Activated CD4-positive, alpha-beta T cell treated with anti-CD3 and anti-CD28 coated beads, Interleukin-2, amount 10 ng/mL, durations not matched to agents 7 days and 5 days (primary cell): ENCODE results near the gene FITM1. TPM values are rescaled to one million over a fixed set of nuclear protein-coding genes. Genes with fewer than 3 reads are reported as not detected.

Experiments used
- CTCF ChIA-PET: fragments of 350-600 bp; sonication (Branson Sonifier 250); formaldehyde crosslinking; loops from one replicate; lab custom pipeline; 2021; ENCODE audit warnings: antibody characterized with exemption; lab: Charles Lee
- POLR2A ChIA-PET: fragments of 350-600 bp; sonication (Branson Sonifier 250); formaldehyde crosslinking; loops from one replicate; lab custom pipeline; 2021; ENCODE audit warnings: antibody characterized with exemption; lab: Charles Lee
- DNase-seq: peaks from one replicate; pipeline ENCODE4 v3.0.0-alpha.2; 2020
- H3K27ac Mint-ChIP-seq: one replicate; pipeline ENCODE4 v1.8.0; 2021; ENCODE audit warnings: mild to moderate bottlenecking, moderate library complexity, mixed read lengths
- H3K27me3 Mint-ChIP-seq: one replicate; pipeline ENCODE4 v1.8.0; 2021; ENCODE audit warnings: mixed read lengths
- H3K36me3 Mint-ChIP-seq: one replicate; pipeline ENCODE4 v1.8.0; 2021; ENCODE audit warnings: low read depth, mixed read lengths
- H3K4me1 Mint-ChIP-seq: one replicate; pipeline ENCODE4 v1.8.0; 2021; ENCODE audit warnings: mixed read lengths
- H3K4me3 Mint-ChIP-seq: one replicate; pipeline ENCODE4 v1.8.0; 2021; ENCODE audit warnings: mild to moderate bottlenecking, moderate library complexity, mixed read lengths
- H3K9me3 Mint-ChIP-seq: one replicate; pipeline ENCODE4 v1.8.0; 2021; ENCODE audit warnings: mixed read lengths
- total RNA-seq, 2 experiments: library from RNA; stranded (reverse); gene quantifications; one replicate each; pipeline ENCODE4 v1.2.3, GENCODE V29; 2021

The FITM1 gene
- total RNA-seq, result 1 to 10 TPM; 1.9 to 2.0 TPM

- no peaks in the 10 kb centered on the region for H3K36me3 Mint-ChIP-seq
These were observed at the start of gene FITM1 for GRCh38 chr14:24130380-24130716. Gene FITM1 (plus strand): TSS chr14:24130659. CDS start chr14:24131564, 905 bp downstream.

DNA sequence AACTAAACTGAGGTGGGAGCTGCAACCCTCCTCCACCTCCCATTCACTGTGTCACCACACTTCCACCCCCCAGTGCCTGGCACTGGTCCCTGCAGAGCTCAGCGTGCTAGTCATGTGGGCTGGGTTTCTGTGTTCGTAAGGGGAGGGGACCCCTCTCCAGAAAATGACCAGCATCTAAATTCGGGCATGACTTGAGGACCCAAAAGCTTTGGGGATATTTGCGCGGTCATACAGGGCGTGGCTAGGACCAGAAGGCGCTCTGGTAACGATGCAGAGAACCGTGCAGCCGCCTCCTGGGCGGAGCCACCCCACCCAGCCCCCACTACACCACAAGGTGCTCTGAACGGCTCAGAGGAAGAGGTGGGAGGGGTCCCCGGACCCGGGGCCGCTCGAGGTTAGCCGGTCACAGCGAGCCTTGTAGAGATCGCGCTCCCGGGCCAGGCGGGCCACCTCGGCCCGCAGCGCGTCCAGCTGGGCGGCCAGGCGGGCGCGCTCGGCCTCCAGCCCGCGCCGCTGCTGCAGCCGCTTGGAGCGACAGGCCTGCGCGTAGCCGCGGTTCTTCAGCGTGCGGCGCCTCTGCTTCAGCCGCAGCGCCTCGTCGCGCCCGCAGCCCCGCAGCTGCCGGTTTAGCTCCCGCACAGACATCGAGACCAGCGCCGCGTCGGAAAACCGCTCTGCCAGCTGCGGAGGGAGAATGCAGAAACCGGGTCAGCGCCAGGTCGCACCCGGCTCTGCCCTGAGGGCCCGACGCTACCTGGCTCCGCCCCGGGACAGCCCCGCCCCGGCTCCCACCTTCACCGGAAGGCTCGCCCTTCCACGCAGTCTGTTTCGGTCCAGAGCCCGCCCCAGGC is 49.3 kb upstream of the FITM1 start:
- no peaks in the 10 kb centered on the region for H3K9me3 Mint-ChIP-seq
- CTCF ChIA-PET, result interaction anchor here (1.0 to 3.8 kb wide), 9 partner anchors 9 to 37 kb away, joined by 3 to 36 read pairs (median 3); partner anchors contain the start of gene PCK2
- H3K4me3 Mint-ChIP-seq, result peak overlapping the region; percentile 79
- H3K4me1 Mint-ChIP-seq, result peaks cover 31% of the 10 kb centered on the region
- H3K27ac Mint-ChIP-seq, result peak overlapping the region; percentile 90
- POLR2A ChIA-PET, result no interaction called here
- no peaks in the 10 kb centered on the region for H3K36me3 Mint-ChIP-seq
- peak; percentile 79 for DNase-seq
- peaks cover 3% of the 10 kb centered on the region for H3K27me3 Mint-ChIP-seq

More at GRCh38 chr14:24130380-24130716, at the start of gene FITM1:
- no peaks in the 10 kb centered on the region for H3K9me3 Mint-ChIP-seq
- POLR2A ChIA-PET, result no interaction called here
- no peak within 1 kb of the TSS for H3K27ac Mint-ChIP-seq
- CTCF ChIA-PET, result interaction anchor here (0.7 to 1.2 kb wide), 2 partner anchors 16 to 20 kb away, joined by 3 read pairs; partner anchors contain the start of gene PSME2
- H3K4me1 Mint-ChIP-seq, result peaks cover 27% of the 10 kb centered on the region
- H3K4me3 Mint-ChIP-seq, result no peak within 1 kb of the TSS
- no peak for DNase-seq
- no peaks in the 10 kb centered on the region for H3K27me3 Mint-ChIP-seq

DNA sequence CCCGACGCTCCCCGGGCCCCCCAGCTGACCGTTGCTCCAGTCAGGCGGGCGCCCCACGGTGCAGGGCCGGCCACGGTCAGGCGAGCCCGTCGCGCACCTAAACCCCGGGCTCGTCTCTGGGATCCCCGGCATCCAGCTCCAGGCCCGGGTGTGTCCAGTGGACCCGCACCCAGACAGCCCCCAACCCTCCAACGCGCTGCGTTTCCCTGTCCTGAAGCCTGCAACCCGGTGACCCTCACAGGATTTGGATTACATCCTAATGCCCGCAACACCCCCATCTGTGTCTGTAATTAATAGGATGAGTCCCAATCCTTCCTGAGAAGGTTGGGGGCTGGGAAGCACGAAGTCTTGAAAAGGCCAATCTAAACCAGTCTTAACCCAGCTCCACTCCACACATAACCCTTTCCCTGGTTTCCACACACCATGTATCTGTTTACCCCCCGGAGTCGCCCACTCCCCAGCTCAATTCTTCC is 48.7 kb upstream of the FITM1 start:
- H3K4me3 Mint-ChIP-seq, result peak overlapping the region; percentile 72
- H3K4me1 Mint-ChIP-seq, result peaks cover 27% of the 10 kb centered on the region
- peak overlapping the region; percentile 90 for H3K27ac Mint-ChIP-seq
- ChIA-PET POLR2A (no interaction called here), CTCF (interaction anchor here (1.0 to 3.8 kb wide), 7 partner anchors 9 to 79 kb away, joined by 3 to 36 read pairs (median 5); partner anchors contain the start of genes IRF9 and PCK2)
- peaks cover 3% of the 10 kb centered on the region for H3K27me3 Mint-ChIP-seq
- H3K9me3 Mint-ChIP-seq, result no peaks in the 10 kb centered on the region
- no peaks in the 10 kb centered on the region for H3K36me3 Mint-ChIP-seq
- DNase-seq, result no peak

DNA sequence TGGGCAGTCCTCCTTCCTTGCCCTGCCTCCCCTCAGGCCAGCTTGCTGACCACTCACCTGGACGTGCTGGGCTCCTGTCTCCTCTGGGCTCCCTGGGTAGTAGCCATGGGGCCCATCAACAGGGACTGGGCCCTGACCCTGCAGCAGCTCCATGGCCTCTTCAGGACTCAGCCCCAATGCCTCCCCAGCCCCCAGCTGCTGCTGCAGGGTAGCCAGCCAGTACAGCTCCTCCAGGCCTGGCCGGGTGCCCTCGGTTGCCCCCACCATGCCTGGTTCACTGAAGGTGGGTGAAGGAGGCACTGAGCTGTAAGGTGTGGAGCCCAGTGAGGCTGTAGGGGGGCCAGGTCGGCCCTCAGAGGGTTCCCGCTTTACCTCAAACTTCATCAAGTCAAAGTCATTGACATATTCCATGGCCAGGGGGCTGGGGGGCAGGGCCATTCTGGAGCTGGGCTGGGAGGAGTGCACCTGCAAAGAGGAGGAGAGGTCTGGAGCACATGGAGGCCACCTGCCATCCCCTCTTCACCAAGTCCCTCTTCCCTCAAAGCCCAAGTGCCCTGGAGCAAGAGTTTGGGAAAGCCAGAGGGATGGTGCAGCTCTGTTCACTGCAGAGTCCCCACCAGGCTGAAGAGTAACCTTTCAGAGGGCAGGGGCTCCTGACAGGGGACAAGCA is 47.9 kb upstream of the FITM1 start:
- H3K9me3 Mint-ChIP-seq, result no peaks in the 10 kb centered on the region
- ChIA-PET POLR2A (interaction anchor here (0.6 kb wide), 1 partner anchor 47 kb away, joined by 3 read pairs; no protein-coding TSS in a partner anchor), CTCF (interaction anchor here (0.5 to 3.8 kb wide), 8 partner anchors 8 to 488 kb away, joined by 3 to 36 read pairs (median 4); partner anchors contain the start of genes IRF9 and PCK2)
- peaks cover 27% of the 10 kb centered on the region for H3K4me1 Mint-ChIP-seq
- no peak for DNase-seq
- peak overlapping the region; percentile 90 for H3K27ac Mint-ChIP-seq
- peak overlapping the region; percentile 72 for H3K4me3 Mint-ChIP-seq
- no peaks in the 10 kb centered on the region for H3K36me3 Mint-ChIP-seq
- H3K27me3 Mint-ChIP-seq, result peaks cover 3% of the 10 kb centered on the region

DNA sequence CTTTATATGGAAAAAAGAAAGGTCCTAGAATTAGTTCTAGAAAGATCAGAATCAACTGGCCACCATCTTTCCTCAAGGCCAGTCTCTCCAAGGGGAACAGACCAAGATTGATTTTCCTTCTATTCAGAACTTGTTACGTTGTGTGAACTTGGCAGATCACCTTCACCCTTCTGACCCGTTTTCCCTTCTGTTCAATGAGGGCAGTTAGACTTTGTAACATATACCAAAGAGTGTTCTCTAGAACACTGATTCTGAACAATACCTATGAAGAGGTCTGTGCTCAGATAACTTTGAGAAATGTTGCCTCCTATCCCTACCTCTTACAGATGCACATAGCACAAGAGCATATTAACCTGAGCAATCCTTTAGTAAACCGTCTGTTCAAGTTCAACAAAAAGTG is 47.0 kb upstream of the FITM1 start:
- Mint-ChIP-seq H3K9me3 (no peaks in the 10 kb centered on the region), H3K36me3 (no peaks in the 10 kb centered on the region), H3K4me3 (no peak overlapping the region), H3K27ac (no peak overlapping the region), H3K4me1 (peaks cover 27% of the 10 kb centered on the region), H3K27me3 (peaks cover 3% of the 10 kb centered on the region)
- no peak for DNase-seq
- CTCF ChIA-PET, result interaction anchor here (1.0 to 1.7 kb wide), 2 partner anchors 78 to 250 kb away, joined by 3 to 5 read pairs; partner anchors contain the start of gene IRF9
- POLR2A ChIA-PET, result no interaction called here

GRCh38 chr14:24084440-24084839 is 46.0 kb upstream of the FITM1 start:
- CTCF ChIA-PET, result interaction anchor here (1.2 to 1.3 kb wide), 2 partner anchors 10 to 24 kb away, joined by 3 to 4 read pairs; no protein-coding TSS in a partner anchor
- H3K27ac Mint-ChIP-seq, result no peak overlapping the region

GRCh38 chr14:24085215-24085614 is 45.2 kb upstream of the FITM1 start:
- CTCF ChIA-PET, result interaction anchor here (0.9 to 1.3 kb wide), 4 partner anchors 11 to 96 kb away, joined by 3 to 4 read pairs (median 3); partner anchors contain the start of genes DHRS4L2 and PSME1
- DNase-seq, result no peak
- H3K36me3 Mint-ChIP-seq, result no peaks in the 10 kb centered on the region
- no peak overlapping the region for H3K27ac Mint-ChIP-seq
- no peak overlapping the region for H3K4me3 Mint-ChIP-seq
- no peaks in the 10 kb centered on the region for H3K9me3 Mint-ChIP-seq
- H3K4me1 Mint-ChIP-seq, result peaks cover 18% of the 10 kb centered on the region
- peaks cover 1% of the 10 kb centered on the region for H3K27me3 Mint-ChIP-seq
- POLR2A ChIA-PET, result interaction anchor here (0.7 kb wide), 1 partner anchor 195 kb away, joined by 3 read pairs; no protein-coding TSS in a partner anchor

More at GRCh38 chr14:24084440-24084839, 46.0 kb upstream of the FITM1 start:
- Mint-ChIP-seq H3K9me3 (no peaks in the 10 kb centered on the region), H3K4me3 (no peak overlapping the region), H3K27me3 (peaks cover 1% of the 10 kb centered on the region), H3K4me1 (peaks cover 22% of the 10 kb centered on the region), H3K36me3 (no peaks in the 10 kb centered on the region)
- no peak for DNase-seq
- POLR2A ChIA-PET, result no interaction called here

- ChIA-PET POLR2A (interaction anchor here (0.7 kb wide), 1 partner anchor 197 kb away, joined by 3 read pairs; no protein-coding TSS in a partner anchor), CTCF (interaction anchor here (1.0 to 1.1 kb wide), 2 partner anchors 20 to 24 kb away, joined by 3 to 4 read pairs; no protein-coding TSS in a partner anchor)
These were observed 44.1 kb upstream of the FITM1 start for GRCh38 chr14:24086193-24086955.

DNA sequence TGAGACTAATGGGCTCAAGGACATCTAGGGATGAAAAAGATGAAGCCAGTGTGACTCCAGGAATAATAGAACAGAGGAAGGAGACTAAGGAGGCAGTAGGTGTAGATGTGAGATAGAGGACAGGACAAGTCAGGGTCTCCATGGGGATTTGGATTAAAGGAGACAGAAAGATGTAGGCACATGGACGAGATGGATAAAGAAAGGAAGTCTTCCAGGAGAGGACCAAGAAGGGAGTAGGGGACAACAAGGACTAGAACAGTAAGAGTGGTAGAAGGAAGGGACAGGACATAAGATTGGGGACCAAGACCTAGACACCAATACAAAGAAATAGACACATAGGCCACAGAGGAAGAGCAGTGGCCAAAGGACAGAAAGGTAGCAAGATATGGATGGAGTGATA is 43.5 kb upstream of the FITM1 start:
- CTCF ChIA-PET, result interaction anchor here (1.0 to 1.1 kb wide), 2 partner anchors 20 to 23 kb away, joined by 3 to 4 read pairs; no protein-coding TSS in a partner anchor
- H3K36me3 Mint-ChIP-seq, result no peaks in the 10 kb centered on the region
- no peak overlapping the region for H3K4me3 Mint-ChIP-seq
- peaks cover 11% of the 10 kb centered on the region for H3K4me1 Mint-ChIP-seq
- H3K27ac Mint-ChIP-seq, result no peak overlapping the region
- peaks cover 1% of the 10 kb centered on the region for H3K27me3 Mint-ChIP-seq
- H3K9me3 Mint-ChIP-seq, result no peaks in the 10 kb centered on the region
- DNase-seq, result no peak
- POLR2A ChIA-PET, result no interaction called here

More at GRCh38 chr14:24086193-24086955, 44.1 kb upstream of the FITM1 start:
- Mint-ChIP-seq H3K36me3 (no peaks in the 10 kb centered on the region), H3K27ac (no peak overlapping the region), H3K9me3 (no peaks in the 10 kb centered on the region), H3K4me1 (peaks cover 14% of the 10 kb centered on the region), H3K27me3 (peaks cover 1% of the 10 kb centered on the region), H3K4me3 (no peak overlapping the region)
- DNase-seq, result no peak

DNA sequence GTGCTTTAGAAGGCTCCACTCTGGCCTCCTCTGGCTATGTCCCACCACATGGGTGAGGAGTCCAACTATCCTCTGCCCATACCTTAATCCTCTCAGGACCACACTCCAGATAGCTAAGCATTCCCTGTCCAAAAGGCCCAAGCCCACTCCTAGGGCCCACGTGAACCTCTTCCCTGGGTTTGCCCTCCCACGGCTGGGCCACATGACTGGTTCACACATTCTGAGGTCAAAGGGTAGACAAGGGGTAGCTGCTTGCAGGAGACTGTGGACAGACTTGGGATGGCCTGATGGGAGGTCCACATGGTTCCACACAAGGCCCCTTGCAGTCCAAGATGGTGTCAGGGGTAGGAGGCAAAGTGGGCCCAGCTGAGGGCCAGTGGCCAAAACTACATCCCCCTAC is 42.4 kb upstream of the FITM1 start:
- Mint-ChIP-seq H3K4me3 (no peak overlapping the region), H3K27me3 (no peaks in the 10 kb centered on the region), H3K27ac (no peak overlapping the region), H3K4me1 (peaks cover 13% of the 10 kb centered on the region), H3K9me3 (no peaks in the 10 kb centered on the region), H3K36me3 (no peaks in the 10 kb centered on the region)
- ChIA-PET CTCF (interaction anchor here (0.6 to 1.0 kb wide), 5 partner anchors 8 to 340 kb away, joined by 3 read pairs; partner anchors contain the start of gene IRF9), POLR2A (no interaction called here)
- DNase-seq, result no peak

DNA sequence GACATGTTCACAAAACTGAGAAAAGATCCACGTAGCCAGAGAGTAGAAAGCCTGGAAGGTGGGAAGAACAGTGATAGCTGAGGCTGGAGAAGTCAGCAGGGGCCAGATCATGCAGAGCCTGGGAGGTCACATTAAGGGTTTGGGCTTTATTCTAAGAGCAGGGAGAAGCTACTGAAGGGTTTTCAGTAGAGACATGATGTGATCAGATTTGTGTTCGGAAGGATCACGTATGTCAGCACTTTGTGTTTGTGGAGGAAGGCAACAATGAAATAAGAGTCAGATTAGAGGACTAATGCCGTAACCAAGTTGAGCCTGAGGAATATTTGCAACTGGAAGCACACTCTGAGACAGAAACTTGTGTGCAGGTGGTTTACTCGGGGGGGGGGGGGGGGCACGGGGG is 40.6 kb upstream of the FITM1 start:
- no peak for DNase-seq
- Mint-ChIP-seq H3K36me3 (peaks cover 2% of the 10 kb centered on the region), H3K4me1 (peaks cover 20% of the 10 kb centered on the region), H3K9me3 (no peaks in the 10 kb centered on the region), H3K27me3 (no peaks in the 10 kb centered on the region), H3K27ac (no peak overlapping the region), H3K4me3 (no peak overlapping the region)
- POLR2A ChIA-PET, result no interaction called here
- CTCF ChIA-PET, result interaction anchor here (0.9 to 9.6 kb wide), 14 partner anchors 9 to 200 kb away, joined by 3 to 138 read pairs (median 5); partner anchors contain the start of genes CARMIL3, DCAF11, DHRS4L2 and NRL
